ENCODE data around the gene PRKCE.

The PRKCE gene

DNA sequence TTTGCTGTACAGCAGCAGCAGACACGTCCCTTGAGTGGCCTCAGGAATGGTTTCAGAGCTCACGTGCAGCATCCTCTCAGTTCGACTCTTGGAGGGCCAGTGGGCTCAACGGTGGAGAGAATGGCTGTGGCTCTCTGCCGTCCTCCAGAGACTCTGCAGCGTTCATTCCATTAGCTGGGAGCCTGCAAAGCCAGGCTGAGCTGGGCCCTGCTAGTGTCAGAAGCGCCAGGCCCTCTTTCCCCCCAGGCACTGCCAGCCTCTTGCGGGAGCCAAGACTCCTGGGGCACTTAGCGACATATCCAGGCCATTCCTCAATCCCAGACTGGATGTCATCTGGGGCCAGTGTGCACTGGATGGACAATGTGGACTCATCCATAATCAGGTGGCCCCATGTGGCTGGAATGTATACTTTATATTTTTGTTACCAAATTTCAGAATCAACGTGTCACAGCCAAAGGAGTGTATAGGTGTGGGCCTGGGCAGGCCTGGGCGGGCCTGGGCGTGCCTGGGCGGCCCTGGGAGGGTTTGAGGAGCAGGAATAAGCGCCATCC is 520.6 kb downstream of the PRKCE start:
- DNase-seq (ENCODE audit: low spot score) = peak; percentile 54
- ChIA-PET CTCF (interaction anchor here (0.6 to 1.2 kb wide), 4 partner anchors 18 to 1855 kb away, joined by 3 read pairs; no protein-coding TSS in a partner anchor), POLR2A (ENCODE audit: low non-redundant PET) (no interaction called here)
- H3K27ac ChIP-seq = peak overlapping the region; percentile 97
- TF ChIP-seq CTCF (conservative IDR thresholded peaks at IDR 0.05; ENCODE audit: low read depth) = no peak; the same call in 1 of the 2 replicates

DNA sequence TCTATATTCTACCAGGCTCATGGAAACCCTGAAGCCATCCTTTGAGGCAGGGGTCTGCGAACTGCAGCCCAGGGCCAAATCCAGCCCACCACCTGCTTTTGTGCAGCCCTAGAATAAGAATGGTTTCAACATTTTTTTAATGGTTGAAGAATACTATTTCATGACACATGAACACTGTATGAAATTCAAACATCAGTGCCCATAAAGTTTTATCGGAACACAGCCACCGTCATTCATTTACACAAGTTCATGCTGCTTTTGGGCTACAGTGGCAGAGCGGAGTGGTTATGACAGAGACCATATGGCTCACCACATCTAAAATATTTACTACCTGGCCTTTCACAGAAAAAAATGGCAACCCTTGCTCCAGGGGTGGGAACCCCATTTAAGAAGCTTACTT is 521.6 kb downstream of the PRKCE start:
- DNase-seq (ENCODE audit: low spot score) = no peak
- TF ChIP-seq CTCF (conservative IDR thresholded peaks at IDR 0.05; ENCODE audit: low read depth) = no peak
- ChIA-PET CTCF (interaction anchor here (0.6 kb wide), 1 partner anchor 1856 kb away, joined by 3 read pairs; no protein-coding TSS in a partner anchor), POLR2A (ENCODE audit: low non-redundant PET) (no interaction called here)
- peak overlapping the region; percentile 97 for H3K27ac ChIP-seq

DNA sequence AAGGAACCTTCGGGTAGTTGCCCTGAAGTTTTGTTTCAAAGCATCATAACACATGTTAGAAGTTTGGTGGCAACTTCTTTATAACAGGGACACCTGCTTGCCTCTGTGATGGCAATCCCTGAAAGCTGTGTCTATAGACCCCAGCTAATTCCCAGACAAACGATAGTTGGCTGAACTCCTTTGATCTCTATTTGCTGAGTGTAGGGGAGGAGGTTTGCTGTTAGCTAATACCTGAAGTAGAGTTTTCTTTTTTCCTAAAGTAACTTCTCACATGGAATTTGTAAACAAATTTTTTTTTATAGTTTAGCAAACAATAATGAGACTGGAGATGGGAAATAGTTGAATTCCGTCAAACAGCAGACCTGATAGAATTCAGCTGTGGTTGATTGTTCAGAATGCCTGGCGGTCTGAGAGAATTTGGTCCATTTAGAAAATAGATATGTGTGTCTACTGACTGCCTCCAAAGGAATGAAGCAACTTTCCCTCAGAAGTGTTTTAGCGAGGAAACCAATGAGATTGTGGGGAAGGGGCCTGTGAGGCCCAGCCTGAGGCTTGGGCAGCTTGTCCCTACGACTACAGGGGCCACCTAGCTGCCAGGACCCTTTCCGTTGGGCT is 522.3 kb downstream of the PRKCE start:
- DNase-seq (ENCODE audit: low spot score) = no peak
- TF ChIP-seq CTCF (conservative IDR thresholded peaks at IDR 0.05; ENCODE audit: low read depth) = no peak
- no peak overlapping the region for H3K27ac ChIP-seq
- ChIA-PET POLR2A (ENCODE audit: low non-redundant PET) (no interaction called here), CTCF (no interaction called here)

GRCh38 chr2:46174345-46175170 is 523.1 kb downstream of the PRKCE start:
- H3K27ac ChIP-seq = no peak overlapping the region
- TF ChIP-seq CTCF (conservative IDR thresholded peaks at IDR 0.05; ENCODE audit: low read depth) = no peak
- DNase-seq (ENCODE audit: low spot score) = no peak
- ChIA-PET POLR2A (ENCODE audit: low non-redundant PET) (no interaction called here), CTCF (no interaction called here)

- TF ChIP-seq CTCF (conservative IDR thresholded peaks at IDR 0.05; ENCODE audit: low read depth) = no peak
- ChIA-PET CTCF (interaction anchor here (0.6 kb wide), 1 partner anchor 333 kb away, joined by 4 read pairs; no protein-coding TSS in a partner anchor), POLR2A (ENCODE audit: low non-redundant PET) (no interaction called here)
- DNase-seq (ENCODE audit: low spot score) = no peak
- no peak overlapping the region for H3K27ac ChIP-seq
Measured at GRCh38 chr2:46175419-46175818, 523.9 kb downstream of the PRKCE start.

GRCh38 chr2:46177461-46178089 is 526.1 kb downstream of the PRKCE start:
- no peak overlapping the region for H3K27ac ChIP-seq
- ChIA-PET POLR2A (ENCODE audit: low non-redundant PET) (no interaction called here), CTCF (no interaction called here)
- DNase-seq (ENCODE audit: low spot score) = no peak
- TF ChIP-seq CTCF (conservative IDR thresholded peaks at IDR 0.05; ENCODE audit: low read depth) = no peak

Measured in RWPE1 (cell line).